Stimulated activated CD4-positive, alpha-beta T cell treated with anti-CD3 and anti-CD28 coated beads, Interleukin-1b, Interleukin-23, amount 100 ng/mL, for 1 hour (primary cell): ENCODE measurements around the gene IRAK2.
A peak's percentile ranks its signal among the peaks of the same experiment; 100 is the strongest.

Experiments used
- DNase-seq, 2 donors: peaks; one replicate each; pipeline ENCODE4 v3.0.0-alpha.2; 2020; ENCODE audit warnings: low read depth in 2 of 2

Gene IRAK2

GRCh38 chr3:10189557-10190354 lies 25.0 kb downstream of the IRAK2 start:
- DNase-seq, result no peak

- DNase-seq, result no peak
These were observed 28.4 kb downstream of the IRAK2 start for GRCh38 chr3:10192953-10193691.

GRCh38 chr3:10193692-10194327 lies 29.1 kb downstream of the IRAK2 start:
- DNase-seq, result no peak

GRCh38 chr3:10194328-10195071 lies 29.8 kb downstream of the IRAK2 start:
- no peak for DNase-seq

GRCh38 chr3:10195366-10196089 lies 30.8 kb downstream of the IRAK2 start:
- no peak for DNase-seq

- DNase-seq, result no peak
These were observed 31.8 kb downstream of the IRAK2 start for GRCh38 chr3:10196389-10197052.

GRCh38 chr3:10198226-10198625 lies 33.5 kb downstream of the IRAK2 start:
- DNase-seq, result no peak

- DNase-seq, result peak in 1 of 2 donors; percentile 40
These were observed 34.3 kb downstream of the IRAK2 start for GRCh38 chr3:10198761-10199649.

GRCh38 chr3:10204921-10205320 lies 40.2 kb downstream of the IRAK2 start:
- DNase-seq, result no peak

GRCh38 chr3:10205451-10206165 lies 40.9 kb downstream of the IRAK2 start:
- DNase-seq, result no peak

GRCh38 chr3:10206166-10206511 lies 41.4 kb downstream of the IRAK2 start:
- DNase-seq, result no peak

GRCh38 chr3:10213156-10213792 lies 48.6 kb downstream of the IRAK2 start:
- no peak for DNase-seq

- DNase-seq, result no peak
These were observed 51.1 kb downstream of the IRAK2 start for GRCh38 chr3:10215578-10216368.

- no peak for DNase-seq
These were observed 52.6 kb downstream of the IRAK2 start for GRCh38 chr3:10217359-10217758.

- DNase-seq, result no peak
These were observed 55.0 kb downstream of the IRAK2 start for GRCh38 chr3:10219737-10220136.

GRCh38 chr3:10223676-10224639 lies 59.2 kb downstream of the IRAK2 start:
- no peak for DNase-seq
